ENCODE data around the gene ZBTB7C.

Gene ZBTB7C

GRCh38 chr18:48073211-48073930 lies 335.8 kb downstream of the ZBTB7C start:
- no peak for DNase-seq

- DNase-seq, result no peak
Observed at GRCh38 chr18:48072428-48073204, 336.6 kb downstream of the ZBTB7C start.

- DNase-seq, result no peak
Observed at GRCh38 chr18:48068916-48069445, 340.2 kb downstream of the ZBTB7C start.

- no peak for DNase-seq
Observed at GRCh38 chr18:48066225-48066652, 342.9 kb downstream of the ZBTB7C start.

GRCh38 chr18:48065601-48065995 lies 343.6 kb downstream of the ZBTB7C start:
- DNase-seq, result no peak

GRCh38 chr18:48064978-48065600 lies 344.1 kb downstream of the ZBTB7C start:
- DNase-seq, result no peak

- DNase-seq, result no peak
Observed at GRCh38 chr18:48061781-48062570, 347.2 kb downstream of the ZBTB7C start.

GRCh38 chr18:48060970-48061369 lies 348.2 kb downstream of the ZBTB7C start:
- DNase-seq, result no peak

- no peak for DNase-seq
Observed at GRCh38 chr18:48060346-48060745, 348.8 kb downstream of the ZBTB7C start.

GRCh38 chr18:48059455-48060010 lies 349.6 kb downstream of the ZBTB7C start:
- DNase-seq, result no peak

GRCh38 chr18:48058486-48058885 lies 350.7 kb downstream of the ZBTB7C start:
- DNase-seq, result no peak

GRCh38 chr18:48057018-48057417 lies 352.2 kb downstream of the ZBTB7C start:
- no peak for DNase-seq

- DNase-seq, result no peak
Observed at GRCh38 chr18:48055351-48055750, 353.8 kb downstream of the ZBTB7C start.

- DNase-seq, result no peak
Observed at GRCh38 chr18:48053881-48054816, 355.0 kb downstream of the ZBTB7C start.

- DNase-seq, result no peak
Observed at GRCh38 chr18:48052842-48053241, 356.3 kb downstream of the ZBTB7C start.

GRCh38 chr18:48051945-48052840 lies 357.0 kb downstream of the ZBTB7C start:
- no peak for DNase-seq

GRCh38 chr18:48050176-48050575 lies 359.0 kb downstream of the ZBTB7C start:
- no peak for DNase-seq

- no peak for DNase-seq
Observed at GRCh38 chr18:48049757-48050156, 359.4 kb downstream of the ZBTB7C start.

GRCh38 chr18:48048251-48048650 lies 360.9 kb downstream of the ZBTB7C start:
- no peak for DNase-seq

GRCh38 chr18:48046843-48047242 lies 362.3 kb downstream of the ZBTB7C start:
- DNase-seq, result no peak
